Peyer's patch (tissue), 4 donors: Measurements from ENCODE around the gene TUBB4A. TPM values are rescaled to one million over a fixed set of nuclear protein-coding genes. Genes with fewer than 3 reads are reported as not detected.

Experiments used
- DNase-seq, 3 donors: peaks; one replicate each; pipeline ENCODE4 v3.0.0-alpha.2; 2017 to 2019
- H3K27ac ChIP-seq, 4 donors: fragments of 200-600 bp; sonication (generic); one replicate each; pipeline ENCODE4 v1.5.1; 2016 to 2019
- H3K27me3 ChIP-seq, 2 donors: fragments of 200-600 bp; sonication (generic); one replicate each; pipeline ENCODE4 v1.5.1; 2019
- H3K36me3 ChIP-seq, 3 donors: fragments of 200-600 bp; sonication (generic); one replicate each; pipeline ENCODE4 v1.5.1; 2016 to 2019
- H3K4me1 ChIP-seq, 4 donors: fragments of 200-600 bp; sonication (generic); one replicate each; pipeline ENCODE4 v1.5.1; 2016 to 2019
- H3K4me3 ChIP-seq, 4 donors: fragments of 200-600 bp; sonication (generic); 1 replicate in 3 of 4; 2 replicates in 1 of 4; pipeline ENCODE4 v1.5.1; 2016 to 2019; ENCODE audit warnings: mild to moderate bottlenecking in 1 of 4
- H3K9me3 ChIP-seq, 4 donors: fragments of 200-600 bp; sonication (generic); one replicate each; pipeline ENCODE4 v1.5.1; 2016 to 2019; ENCODE audit warnings: mild to moderate bottlenecking in 1 of 4
- CTCF ChIP-seq, 6 experiments: fragments of 450-650 bp in 4 of 6; fragments of 200-600 bp in 2 of 6; sonication (generic) in 1 of 6; IDR thresholded peaks; one replicate each; pipeline ENCODE4 v1.5.1; 2017 to 2019; ENCODE audit warnings: antibody characterized with exemption in 6 of 6, mild to moderate bottlenecking in 3 of 6, moderate library complexity in 1 of 6
- POLR2A ChIP-seq, 2 donors: fragments of 450-650 bp; IDR thresholded peaks; one replicate each; pipeline ENCODE4 v1.5.1; 2017; ENCODE audit warnings: antibody characterized with exemption in 2 of 2, mild to moderate bottlenecking in 2 of 2, moderate library complexity in 2 of 2
- total RNA-seq, 4 donors: library from RNA; depleted of rRNA; stranded (reverse); fragments of >200 nt; gene quantifications; one replicate each; pipeline ENCODE4 v1.1.0, GENCODE V29; 2016

TUBB4A gene
- total RNA-seq, 4 donors from 2014 or later = 0.54 to 1.6 TPM; not detected in 2

GRCh38 chr19:6491802-6492592 lies 10.1 kb downstream of the TUBB4A start:
- Histone ChIP-seq H3K27ac (no peak overlapping the region), H3K36me3 (no peaks in the 10 kb centered on the region), H3K4me1 (no peaks in the 10 kb centered on the region), H3K9me3 (no peaks in the 10 kb centered on the region), H3K4me3 (no peak overlapping the region), H3K27me3 (no peaks in the 10 kb centered on the region)
- TF ChIP-seq POLR2A (IDR thresholded peaks at IDR 0.05) (no peak), CTCF (IDR thresholded peaks at IDR 0.05) (no peak)
- DNase-seq = no peak

GRCh38 chr19:6490134-6490533 lies 12.0 kb downstream of the TUBB4A start:
- Histone ChIP-seq H3K27me3 (no peaks in the 10 kb centered on the region), H3K4me3 (peak overlapping the region in 1 of 4 donors; percentile 30), H3K9me3 (no peaks in the 10 kb centered on the region), H3K36me3 (no peaks in the 10 kb centered on the region), H3K4me1 (no peaks in the 10 kb centered on the region), H3K27ac (peak overlapping the region in 2 of 4 donors; percentile 46 to 63)
- no peak for TF ChIP-seq POLR2A (IDR thresholded peaks at IDR 0.05)
- no peak for TF ChIP-seq CTCF (IDR thresholded peaks at IDR 0.05)
- DNase-seq = no peak

GRCh38 chr19:6489278-6490061 lies 12.6 kb downstream of the TUBB4A start:
- no peaks in the 10 kb centered on the region for H3K27me3 ChIP-seq
- H3K4me3 ChIP-seq = peak overlapping the region in 2 of 4 donors; percentile 21 to 30
- H3K36me3 ChIP-seq = no peaks in the 10 kb centered on the region
- no peak for DNase-seq
- H3K4me1 ChIP-seq = no peaks in the 10 kb centered on the region
- H3K9me3 ChIP-seq = no peaks in the 10 kb centered on the region
- peak overlapping the region in 2 of 4 donors; percentile 46 to 63 for H3K27ac ChIP-seq
- TF ChIP-seq POLR2A (IDR thresholded peaks at IDR 0.05) = no peak
- no peak for TF ChIP-seq CTCF (IDR thresholded peaks at IDR 0.05)

GRCh38 chr19:6484831-6485230 lies 17.3 kb downstream of the TUBB4A start:
- Histone ChIP-seq H3K9me3 (no peaks in the 10 kb centered on the region), H3K4me3 (no peak overlapping the region), H3K4me1 (peaks cover 0 to 10% (median 0%) of the 10 kb centered on the region in 4 donors), H3K36me3 (no peaks in the 10 kb centered on the region), H3K27me3 (no peaks in the 10 kb centered on the region), H3K27ac (no peak overlapping the region)
- DNase-seq = no peak
- TF ChIP-seq CTCF (IDR thresholded peaks at IDR 0.05) (no peak), POLR2A (IDR thresholded peaks at IDR 0.05) (no peak)

GRCh38 chr19:6484230-6484629 lies 17.9 kb downstream of the TUBB4A start:
- no peaks in the 10 kb centered on the region for H3K27me3 ChIP-seq
- TF ChIP-seq CTCF (IDR thresholded peaks at IDR 0.05) = no peak
- no peak for DNase-seq
- peaks cover 0 to 10% (median 0%) of the 10 kb centered on the region in 4 donors for H3K4me1 ChIP-seq
- no peaks in the 10 kb centered on the region for H3K36me3 ChIP-seq
- H3K4me3 ChIP-seq = no peak overlapping the region
- no peaks in the 10 kb centered on the region for H3K9me3 ChIP-seq
- no peak overlapping the region for H3K27ac ChIP-seq
